Kidney (tissue), 14 donors: ENCODE results near the gene NRP2. TPM values are rescaled to one million over a fixed set of nuclear protein-coding genes. Genes with fewer than 3 reads are reported as not detected.

ENCODE experiments used
- DNase-seq, 5 donors: peaks; one replicate each; pipeline ENCODE4 v3.0.0-alpha.2; 2013 to 2020
- FAIRE-seq: peaks from 2 replicates; lab custom pipeline; 2012; peaks lifted over from hg19 to GRCh38; lab: Jason Lieb, UNC
- H3K27ac ChIP-seq, 2 donors: one replicate each; pipeline ENCODE4 v1.7.0; 2013; ENCODE audit warnings: low read depth in 2 of 2, low read length in 2 of 2, inconsistent platforms in 1 of 2
- H3K27me3 ChIP-seq: one replicate; pipeline ENCODE4 v1.7.1; 2013; ENCODE audit warnings: low read length, inconsistent platforms; ENCODE audit not compliant: control insufficient read depth, insufficient read depth
- H3K36me3 ChIP-seq, 3 donors: one replicate each; pipeline versions ENCODE4 v1.7.0 to v1.7.1; 2013; ENCODE audit warnings: low read length in 3 of 3, control low read depth in 1 of 3, inconsistent platforms in 1 of 3; ENCODE audit not compliant: insufficient read depth in 3 of 3, control insufficient read depth in 2 of 3
- H3K4me1 ChIP-seq, 3 donors: one replicate each; pipeline versions ENCODE4 v1.7.0 to v1.7.1; 2013; ENCODE audit warnings: low read length in 3 of 3, inconsistent platforms in 1 of 3, low read depth in 1 of 3; ENCODE audit not compliant: control insufficient read depth in 2 of 3, insufficient read depth in 2 of 3
- H3K4me3 ChIP-seq, 3 donors: one replicate each; pipeline versions ENCODE4 v1.7.0 to v1.8.1; 2013; ENCODE audit warnings: low read length in 3 of 3, control low read depth in 1 of 3, inconsistent platforms in 1 of 3
- H3K9ac ChIP-seq, 3 donors: one replicate each; pipeline versions ENCODE4 v1.7.0 to v1.7.1; 2013; ENCODE audit warnings: low read length in 3 of 3, control low read depth in 1 of 3, inconsistent platforms in 1 of 3
- H3K9me3 ChIP-seq, 3 donors: one replicate each; pipeline versions ENCODE4 v1.7.0 to v1.7.1; 2013; ENCODE audit warnings: low read length in 3 of 3, control low read depth in 1 of 3, inconsistent platforms in 1 of 3; ENCODE audit not compliant: control insufficient read depth in 2 of 3, insufficient read depth in 1 of 3
- CTCF ChIP-seq: IDR thresholded peaks from 3 replicates; pipeline ENCODE4 v1.5.1; 2012; ENCODE audit warnings: mild to moderate bottlenecking, moderate library complexity, borderline replicate concordance; ENCODE audit not compliant: insufficient read depth; ENCODE audit errors: extremely low read depth
- intact Hi-C: fragments of 100-400 bp; cut with DNase I; formaldehyde crosslinking; loops from one replicate; pipeline ENCODE4 v1.11.1; 2022
- polyA plus RNA-seq: library from polyadenylated mRNA; stranded (reverse); fragments of 350-450 nt; fragmentation: Illumina TruSeq; extraction: RNeasy Lipid Tissue Mini Kit (QIAGEN cat#74804); gene quantifications from one replicate; pipeline ENCODE4 v1.2.3, GENCODE V29; 2014; ENCODE audit warnings: low read depth, low replicate concordance; ENCODE audit not compliant: insufficient read depth
- total RNA-seq: library from RNA; stranded (reverse); fragmentation: NEBNext Ultra II Directional; extraction: Animal tissue kit (Norgen Biotek cat#: 25700); gene quantifications from one replicate; pipeline ENCODE4 v1.2.1, GENCODE V29; 2021
- donor health status: control.
- donor health status: control.
- donor health status: control.
- donor health status: control.
- donor health status: control.
- donor health status: DM: yes; HTN: yes; CAD: no.
- donor health status: Normal renal cell carcinoma (clear cell type).

NRP2 gene
- total and polyA plus RNA-seq, 2 donors from 2014 or later = 2.3 to 37.7 TPM

- Histone ChIP-seq H3K9me3 (no peaks in the 10 kb centered on the region), H3K27me3 (no peaks in the 10 kb centered on the region), H3K36me3 (no peaks in the 10 kb centered on the region), H3K9ac (peak overlapping the region; percentile 17 to 34 (median 28)), H3K27ac (peak overlapping the region; percentile 54 to 79), H3K4me1 (peaks cover 0 to 15% (median 2%) of the 10 kb centered on the region in 3 donors), H3K4me3 (peak overlapping the region; percentile 57 to 62 (median 61))
- no peak for TF ChIP-seq CTCF
- intact Hi-C loops = loop anchor here (10.0 kb wide), 1 partner anchor 83 kb away; no protein-coding TSS in a partner anchor
- FAIRE-seq (no peak), DNase-seq (peak; percentile 62 to 83 (median 74))
Measured at GRCh38 chr2:205681401-205682238, 681 bp upstream of the NRP2 start.

GRCh38 chr2:205682971-205683501 lies 735 bp downstream of the NRP2 start:
- TF ChIP-seq CTCF = no peak
- H3K36me3 ChIP-seq = no peaks in the 10 kb centered on the region
- H3K9me3 ChIP-seq = no peaks in the 10 kb centered on the region
- H3K4me3 ChIP-seq = peak overlapping the region; percentile 49 to 74 (median 61)
- peaks cover 1 to 19% (median 4%) of the 10 kb centered on the region in 3 donors for H3K4me1 ChIP-seq
- H3K27me3 ChIP-seq = no peaks in the 10 kb centered on the region
- intact Hi-C loops = loop anchor here (10.0 kb wide), 1 partner anchor 82 kb away; no protein-coding TSS in a partner anchor
- peak overlapping the region; percentile 1 to 67 (median 10) for H3K9ac ChIP-seq
- FAIRE-seq = no peak
- H3K27ac ChIP-seq = peak overlapping the region in 1 of 2 donors; percentile 13
- DNase-seq = no peak

GRCh38 chr2:205683502-205684367 lies 1.4 kb downstream of the NRP2 start:
- H3K9me3 ChIP-seq = no peaks in the 10 kb centered on the region
- peaks cover 4 to 19% (median 6%) of the 10 kb centered on the region in 3 donors for H3K4me1 ChIP-seq
- H3K9ac ChIP-seq = peak overlapping the region; percentile 1 to 67 (median 13)
- no peak for TF ChIP-seq CTCF
- H3K4me3 ChIP-seq = peak overlapping the region; percentile 49 to 74 (median 61)
- H3K27me3 ChIP-seq = no peaks in the 10 kb centered on the region
- H3K27ac ChIP-seq = peak overlapping the region in 1 of 2 donors; percentile 32
- peak in 1 of 5 donors; percentile 61 for DNase-seq
- H3K36me3 ChIP-seq = no peaks in the 10 kb centered on the region
- intact Hi-C loops = loop anchor here (10.0 kb wide), 1 partner anchor 81 kb away; no protein-coding TSS in a partner anchor
- FAIRE-seq = no peak
